Measurements from ENCODE around the gene FAM118A. TPM values are rescaled to one million over a fixed set of nuclear protein-coding genes. Genes with fewer than 3 reads are reported as not detected.

Gene FAM118A
- total and polyA plus RNA-seq, 2 experiments from 2014 or later: 11.9 to 20.3 TPM

GRCh38 chr22:45310977-45311531 is 1.3 kb downstream of the FAM118A start (continued):
- no peak for TF ChIP-seq ZNF462 (CRISPR knock-in tag; IDR thresholded peaks at IDR 0.05)
- TF ChIP-seq ZNF331 (CRISPR knock-in tag; IDR thresholded peaks at IDR 0.05; ENCODE audit: low read depth): no peak

DNA sequence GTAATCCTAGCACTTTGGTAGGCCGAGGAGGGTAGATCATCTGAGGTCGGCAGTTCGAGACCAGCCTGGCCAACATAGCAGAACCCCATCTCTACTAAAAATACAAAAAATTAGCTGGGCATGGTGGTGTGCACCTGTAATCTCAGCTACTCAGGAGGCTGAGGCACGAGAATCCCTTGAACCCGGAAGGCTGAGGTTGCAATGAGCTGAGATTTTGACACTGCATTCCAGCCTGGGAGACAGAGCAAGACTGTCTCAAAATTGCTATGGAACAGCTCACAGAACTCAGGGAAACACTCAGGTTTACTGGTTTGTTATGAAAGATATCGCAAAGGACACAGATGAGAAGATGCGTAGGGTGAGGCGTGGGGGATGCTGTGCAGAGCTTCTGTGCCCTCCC is 2.7 kb downstream of the FAM118A start:
- Histone ChIP-seq H3K4me3 (no peak overlapping the region), H3K4me1 (ENCODE audit: insufficient read depth) (peaks cover 20% of the 10 kb centered on the region), H3K79me2 (replicated peaks; ENCODE audit: insufficient read depth) (peaks cover 68% of the 10 kb centered on the region), H3K36me3 (ENCODE audit: insufficient read depth) (no peaks in the 10 kb centered on the region), H3F3A (replicated peaks; ENCODE audit: low read depth) (peaks cover 18% of the 10 kb centered on the region), H4K20me1 (replicated peaks; ENCODE audit: insufficient read depth) (peaks cover 12% of the 10 kb centered on the region), H3K27me3 (ENCODE audit: insufficient read depth) (no peaks in the 10 kb centered on the region; the same call in 1 of the 2 replicates), H2AFZ (no peak overlapping the region), H3K9me2 (ENCODE audit: insufficient read depth) (0 out of 2 replicates have a peak, but pooled peaks cover 3% of the 10 kb centered on the region), H3K4me2 (no peak overlapping the region), H3K27ac (ENCODE audit: low read depth) (no peak overlapping the region)
- DNase-seq (ENCODE audit: low spot score): no peak
- Mint-ChIP-seq H3K9me3 (no peaks in the 10 kb centered on the region), H3K36me3 (ENCODE audit: low read depth) (peaks cover 6% of the 10 kb centered on the region; the same call in 2 of the 3 replicates), H3K4me3 (no peak overlapping the region), H3K27ac (no peak overlapping the region), H3K27me3 (ENCODE audit: insufficient read depth, low read depth, poor library complexity) (peaks cover 19% of the 10 kb centered on the region), H3K4me1 (peaks cover 30% of the 10 kb centered on the region)
- no peak for ATAC-seq
- TF ChIP-seq POLR2AphosphoS5 (IDR thresholded peaks at IDR 0.05; ENCODE audit: low read depth): no peak
- no peak for TF ChIP-seq ZNF462 (CRISPR knock-in tag; IDR thresholded peaks at IDR 0.05)
- TF ChIP-seq EZH2phosphoT487 (IDR thresholded peaks at IDR 0.05; ENCODE audit: unreplicated experiment): no peak
- no peak for TF ChIP-seq JUNB (IDR thresholded peaks at IDR 0.05; ENCODE audit: unreplicated experiment)
- TF ChIP-seq EZH2 (IDR thresholded peaks at IDR 0.05; ENCODE audit: low read depth, unreplicated experiment): no peak
- TF ChIP-seq, protein P1, sequence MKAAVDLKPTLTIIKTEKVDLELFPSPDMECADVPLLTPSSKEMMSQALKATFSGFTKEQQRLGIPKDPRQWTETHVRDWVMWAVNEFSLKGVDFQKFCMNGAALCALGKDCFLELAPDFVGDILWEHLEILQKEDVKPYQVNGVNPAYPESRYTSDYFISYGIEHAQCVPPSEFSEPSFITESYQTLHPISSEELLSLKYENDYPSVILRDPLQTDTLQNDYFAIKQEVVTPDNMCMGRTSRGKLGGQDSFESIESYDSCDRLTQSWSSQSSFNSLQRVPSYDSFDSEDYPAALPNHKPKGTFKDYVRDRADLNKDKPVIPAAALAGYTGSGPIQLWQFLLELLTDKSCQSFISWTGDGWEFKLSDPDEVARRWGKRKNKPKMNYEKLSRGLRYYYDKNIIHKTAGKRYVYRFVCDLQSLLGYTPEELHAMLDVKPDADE (IDR thresholded peaks at IDR 0.05): no peak
- no peak for TF ChIP-seq NANOG (IDR thresholded peaks at IDR 0.05; ENCODE audit: borderline replicate concordance)
- TF ChIP-seq ZNF331 (CRISPR knock-in tag; IDR thresholded peaks at IDR 0.05; ENCODE audit: low read depth): no peak
